IPS-NIHi11 (cell line): ENCODE data around the gene PLPP4.

Experiments used
- DNase-seq: peaks from one replicate; pipeline ENCODE4 v3.0.0; 2012; ENCODE audit warnings: mixed read lengths, low spot score

PLPP4 gene

DNA sequence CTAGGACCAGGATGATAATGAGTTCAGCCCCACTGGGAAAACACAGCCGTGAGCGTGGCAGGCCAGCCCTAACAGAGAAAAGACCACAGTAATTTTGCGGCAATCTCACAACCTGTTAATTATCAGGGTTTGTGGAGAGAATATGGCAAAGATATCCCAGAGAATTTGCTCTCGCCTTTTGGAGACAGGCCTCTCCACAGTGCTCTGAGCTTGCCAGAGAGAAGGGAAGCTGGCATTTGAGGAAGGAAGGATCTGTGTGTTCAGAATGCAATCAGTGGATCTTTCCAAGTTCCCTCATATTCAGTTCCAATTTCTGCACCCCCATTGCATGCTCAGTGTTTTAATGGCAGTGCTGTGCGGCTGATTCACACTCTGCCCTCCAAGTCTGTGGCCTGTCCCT lies 60.2 kb downstream of the PLPP4 start:
- DNase-seq, result no peak

- DNase-seq, result no peak
These were observed 61.0 kb downstream of the PLPP4 start for GRCh38 chr10:120517881-120518484.

GRCh38 chr10:120521880-120522279 lies 64.9 kb downstream of the PLPP4 start:
- DNase-seq, result no peak

- DNase-seq, result no peak
These were observed 70.7 kb downstream of the PLPP4 start for GRCh38 chr10:120527691-120528090.

- no peak for DNase-seq
These were observed 73.7 kb downstream of the PLPP4 start for GRCh38 chr10:120530699-120531098.

- DNase-seq, result no peak
These were observed 81.1 kb downstream of the PLPP4 start for GRCh38 chr10:120538091-120538490.

DNA sequence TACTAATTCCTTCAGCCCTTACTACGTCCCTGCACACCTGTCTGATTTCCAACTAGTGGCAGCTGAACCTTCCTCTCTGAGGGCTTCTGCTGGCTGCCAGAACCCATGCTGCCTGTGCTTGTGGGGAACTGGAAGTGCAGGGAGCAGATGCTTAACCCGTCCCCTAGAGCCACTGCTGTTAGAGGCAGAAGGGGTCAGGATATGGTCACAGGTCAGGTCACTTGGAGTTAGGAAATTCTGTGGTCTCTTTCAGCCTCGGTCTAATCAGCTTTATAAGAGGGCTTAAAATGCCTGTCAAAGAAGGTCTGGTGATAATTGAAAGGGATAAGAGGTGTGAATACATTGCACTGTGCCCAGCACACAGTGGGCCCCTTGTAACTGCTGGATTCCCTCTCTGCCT lies 82.0 kb downstream of the PLPP4 start:
- no peak for DNase-seq

GRCh38 chr10:120540486-120540885 lies 83.5 kb downstream of the PLPP4 start:
- DNase-seq, result no peak

DNA sequence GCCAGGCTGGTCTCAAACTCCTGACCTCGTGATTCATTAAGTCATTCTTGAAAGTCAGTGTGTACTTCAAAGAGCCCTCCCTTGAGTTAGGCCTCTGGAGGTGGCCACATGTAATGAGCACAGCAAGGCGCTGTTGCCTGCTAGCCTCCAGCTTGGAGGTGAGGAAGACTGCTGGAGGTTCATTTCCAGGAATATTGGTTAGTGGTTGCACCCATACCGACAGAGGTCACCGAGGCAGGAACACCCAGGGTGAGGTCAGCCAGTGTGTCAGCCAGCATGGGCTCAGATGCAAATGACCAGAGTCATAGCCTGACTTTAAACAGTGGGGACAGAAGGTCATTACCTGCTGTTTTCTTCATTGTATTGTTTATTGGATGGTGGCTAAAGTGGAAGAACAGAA lies 85.0 kb downstream of the PLPP4 start:
- no peak for DNase-seq

- no peak for DNase-seq
These were observed 85.6 kb downstream of the PLPP4 start for GRCh38 chr10:120542591-120542990.

DNA sequence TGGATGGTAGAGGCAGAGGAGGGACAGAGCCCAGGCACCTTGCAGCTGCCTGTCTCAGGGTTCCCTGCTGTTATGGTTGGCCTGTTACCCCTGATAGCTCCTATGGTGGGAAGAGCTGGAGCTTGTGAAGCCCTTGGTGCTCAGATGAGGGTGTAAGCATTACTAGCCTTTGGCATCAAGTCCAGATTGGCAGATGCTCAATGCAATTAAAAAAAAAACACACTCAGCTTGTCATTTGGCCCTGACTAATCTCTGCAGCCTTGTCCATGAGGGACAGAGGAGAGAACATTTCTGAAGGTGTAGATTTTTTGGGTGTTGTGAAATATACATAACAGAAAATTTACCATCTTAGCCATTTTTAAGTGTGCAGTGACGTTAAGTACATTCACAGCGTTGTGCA lies 86.3 kb downstream of the PLPP4 start:
- no peak for DNase-seq

DNA sequence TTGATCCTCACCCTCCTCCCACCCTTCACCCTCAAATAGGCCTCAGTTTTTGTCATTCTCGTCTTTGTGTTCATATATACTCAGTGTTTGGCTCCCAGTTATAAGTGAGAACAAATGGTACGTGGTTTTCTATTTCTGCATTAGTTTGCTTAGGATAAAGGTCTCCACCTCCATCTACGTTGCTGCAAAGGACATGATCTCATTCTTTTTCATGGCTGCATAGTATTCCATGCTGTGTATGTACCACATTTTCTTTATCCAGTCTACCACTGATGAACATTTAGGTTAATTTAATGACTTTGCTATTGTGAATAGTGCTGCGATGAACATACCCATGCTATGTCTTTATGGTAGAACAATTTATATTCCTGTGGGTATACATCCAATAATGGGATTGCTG lies 91.2 kb downstream of the PLPP4 start:
- DNase-seq, result no peak

- DNase-seq, result no peak
These were observed 95.2 kb downstream of the PLPP4 start for GRCh38 chr10:120552262-120552661.

DNA sequence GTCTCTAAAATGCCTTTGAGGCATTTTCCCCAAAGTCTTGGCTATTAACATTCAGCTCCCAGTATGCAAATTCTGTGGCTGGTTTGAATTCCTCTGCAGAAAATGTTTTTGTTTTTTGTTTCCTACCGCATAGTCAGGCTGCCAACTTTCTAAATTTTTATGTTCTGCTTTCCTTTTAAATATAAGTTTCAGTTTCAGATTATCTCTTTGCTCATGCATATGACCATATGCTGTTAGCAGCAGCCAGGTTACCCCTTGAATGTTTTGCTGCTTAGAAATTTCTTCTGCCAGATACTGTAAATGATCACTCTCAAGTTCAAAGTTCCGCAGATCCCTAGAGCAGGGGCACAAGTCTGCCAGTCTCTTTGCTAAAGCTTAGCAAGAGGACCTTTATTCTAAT lies 96.9 kb downstream of the PLPP4 start:
- DNase-seq, result no peak

- DNase-seq, result no peak
These were observed 98.4 kb downstream of the PLPP4 start for GRCh38 chr10:120555436-120555835.

DNA sequence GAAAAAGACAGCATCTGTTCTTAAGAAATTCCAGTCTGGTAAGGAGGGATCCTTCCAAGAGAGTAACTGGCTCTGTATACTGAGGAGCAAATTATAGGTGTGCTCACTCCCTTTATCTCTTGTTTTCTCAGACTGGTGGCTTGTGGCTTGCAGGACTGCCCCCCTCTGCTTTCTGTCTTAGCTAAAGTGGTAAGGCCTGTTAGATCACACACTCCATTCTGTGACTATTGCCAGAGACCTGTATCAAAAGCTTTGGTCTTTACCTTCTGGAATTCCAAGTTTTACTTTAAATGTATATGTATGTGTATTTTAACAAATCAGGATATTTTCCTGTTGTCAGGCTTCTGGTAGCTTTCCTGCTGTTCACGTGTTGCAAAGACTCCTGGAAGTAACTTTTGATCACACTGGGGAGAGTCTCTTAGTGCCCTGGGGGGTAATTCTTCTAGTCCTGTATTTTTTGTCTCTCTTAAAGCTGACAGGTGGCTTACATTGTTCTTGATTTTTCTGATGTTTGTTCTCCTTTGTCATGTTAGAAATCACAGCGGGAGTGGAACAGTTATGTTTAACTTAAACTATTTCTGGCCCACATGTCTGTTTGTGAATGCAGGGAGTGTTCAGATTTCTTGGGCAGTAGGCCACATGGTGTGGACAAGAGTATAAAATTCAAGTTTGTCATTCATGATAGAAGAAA lies 99.0 kb downstream of the PLPP4 start:
- no peak for DNase-seq

- DNase-seq, result no peak
These were observed 100.3 kb downstream of the PLPP4 start for GRCh38 chr10:120557311-120557710.

GRCh38 chr10:120559800-120560199 lies 102.8 kb downstream of the PLPP4 start:
- DNase-seq, result no peak

DNA sequence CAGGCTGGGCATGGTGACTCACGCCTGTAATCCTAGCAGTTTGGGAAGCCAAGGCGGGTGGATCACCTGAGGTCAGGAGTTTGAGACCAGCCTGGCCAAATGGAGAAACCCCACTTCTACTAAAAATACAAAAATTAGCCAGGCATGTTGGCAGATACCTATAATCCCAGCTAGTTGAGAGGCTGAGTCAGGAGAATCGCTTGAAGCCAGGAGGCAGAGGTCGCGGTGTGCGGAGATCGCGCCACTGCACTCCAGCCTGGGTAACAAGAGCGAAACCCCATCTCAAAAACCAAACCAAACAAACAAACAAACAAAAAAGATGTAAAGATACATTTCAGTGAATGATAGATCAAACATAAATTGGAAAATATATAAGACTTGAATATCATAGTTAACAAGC lies 105.9 kb downstream of the PLPP4 start:
- DNase-seq, result no peak

GRCh38 chr10:120570418-120570817 lies 113.4 kb downstream of the PLPP4 start:
- DNase-seq, result no peak

GRCh38 chr10:120571266-120571665 lies 114.2 kb downstream of the PLPP4 start:
- DNase-seq, result no peak

DNA sequence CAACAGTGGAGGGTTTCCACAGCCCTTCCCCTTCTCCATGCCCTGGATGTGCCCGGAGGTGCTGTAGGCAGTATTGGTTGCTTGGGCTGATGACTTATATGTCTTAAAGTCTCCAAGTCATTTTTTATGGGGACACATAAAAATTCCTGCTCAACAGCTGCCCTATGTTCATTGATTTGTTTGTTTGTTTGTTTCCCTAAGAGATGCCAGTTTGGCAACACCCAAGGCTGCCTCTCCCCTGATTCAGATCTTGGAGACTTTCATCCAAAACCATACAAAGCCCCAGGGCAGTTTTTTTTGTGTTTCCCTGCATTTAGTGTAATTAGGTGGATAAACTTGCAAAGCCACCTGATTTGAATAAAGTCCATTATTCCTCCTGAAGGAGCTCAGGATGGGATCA lies 115.3 kb downstream of the PLPP4 start:
- DNase-seq, result no peak

- no peak for DNase-seq
These were observed 116.3 kb downstream of the PLPP4 start for GRCh38 chr10:120573355-120573754.

DNA sequence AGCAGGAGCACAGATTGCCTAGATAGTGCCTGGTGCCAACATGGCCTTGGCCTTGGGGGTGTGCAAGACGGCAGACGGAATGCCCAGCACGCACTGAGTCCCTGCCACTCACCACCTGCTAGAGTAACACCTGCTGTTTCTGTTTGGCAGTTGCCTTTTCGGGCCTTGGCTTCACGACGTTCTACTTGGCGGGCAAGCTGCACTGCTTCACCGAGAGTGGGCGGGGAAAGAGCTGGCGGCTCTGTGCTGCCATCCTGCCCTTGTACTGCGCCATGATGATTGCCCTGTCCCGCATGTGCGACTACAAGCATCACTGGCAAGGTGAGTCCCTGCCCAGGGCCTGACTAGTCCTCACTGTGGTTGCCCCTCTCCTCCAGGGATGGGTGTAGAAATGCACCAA lies 118.0 kb downstream of the PLPP4 start:
- no peak for DNase-seq
